GM23338 (cell line): ENCODE results near the gene EIF4E. TPM values are rescaled to one million over a fixed set of nuclear protein-coding genes. Genes with fewer than 3 reads are reported as not detected.

Experiments used
- ATAC-seq: fragments of 200-7000 bp; cut with Tn5 transposase; 3 replicates; pipeline ENCODE4 v1.9.1; 2020
- DNase-seq: peaks from one replicate; pipeline ENCODE4 v3.0.0-alpha.2; 2015; ENCODE audit warnings: low spot score
- H2AFZ ChIP-seq: fragments of 200-600 bp; sonication (generic); 2 replicates; pipeline ENCODE4 v1.8.0; 2016; ENCODE audit warnings: antibody characterized with exemption, mild to moderate bottlenecking, moderate library complexity
- H3F3A ChIP-seq: fragments of 200-600 bp; sonication (generic); replicated peaks from 2 replicates; pipeline ENCODE4 v1.8.0; 2017; ENCODE audit warnings: antibody characterized with exemption, mixed run types, low read depth
- H3K27ac ChIP-seq: fragments of 200-600 bp; sonication (generic); 2 replicates; pipeline ENCODE4 v1.6.1; 2016; ENCODE audit warnings: low read depth
- H3K27me3 ChIP-seq: fragments of 200-600 bp; sonication (generic); 2 replicates; pipeline ENCODE4 v1.8.0; 2016; ENCODE audit warnings: mild to moderate bottlenecking, mixed run types, moderate library complexity; ENCODE audit not compliant: insufficient read depth
- H3K36me3 ChIP-seq: fragments of 200-600 bp; sonication (generic); 2 replicates; pipeline ENCODE4 v1.8.0; 2016; ENCODE audit warnings: mild to moderate bottlenecking; ENCODE audit not compliant: insufficient read depth
- H3K4me1 ChIP-seq: fragments of 200-600 bp; sonication (generic); 2 replicates; pipeline ENCODE4 v1.8.0; 2016; ENCODE audit warnings: mild to moderate bottlenecking, moderate library complexity; ENCODE audit not compliant: insufficient read depth
- H3K4me2 ChIP-seq: fragments of 200-600 bp; sonication (generic); 2 replicates; pipeline ENCODE4 v1.7.1; 2017; ENCODE audit warnings: mixed run types
- H3K4me3 ChIP-seq: fragments of 200-600 bp; sonication (generic); 2 replicates; pipeline ENCODE4 v1.6.1; 2016; ENCODE audit warnings: mixed run types
- H3K79me2 ChIP-seq: fragments of 200-600 bp; sonication (generic); replicated peaks from 2 replicates; pipeline ENCODE4 v1.8.0; 2017; ENCODE audit warnings: mild to moderate bottlenecking; ENCODE audit not compliant: insufficient read depth
- H3K9me2 ChIP-seq: fragments of 200-600 bp; sonication (generic); 2 replicates; pipeline ENCODE4 v1.8.0; 2017; ENCODE audit not compliant: insufficient read depth
- H4K20me1 ChIP-seq: fragments of 200-600 bp; sonication (generic); replicated peaks from 2 replicates; pipeline ENCODE4 v1.8.0; 2017; ENCODE audit warnings: mild to moderate bottlenecking; ENCODE audit not compliant: insufficient read depth
- H3K27ac Mint-ChIP-seq: 2 replicates; pipeline ENCODE4 v1.8.0; 2020; ENCODE audit warnings: inconsistent platforms, mild to moderate bottlenecking, moderate library complexity, mixed read lengths
- H3K27me3 Mint-ChIP-seq: 3 replicates; pipeline ENCODE4 v1.8.0; 2022; ENCODE audit warnings: low read depth, mild to moderate bottlenecking, moderate library complexity, mixed read lengths, inconsistent platforms; ENCODE audit not compliant: insufficient read depth, poor library complexity
- H3K36me3 Mint-ChIP-seq: 3 replicates; pipeline ENCODE4 v1.8.0; 2021; ENCODE audit warnings: low read depth, mild to moderate bottlenecking, inconsistent platforms, moderate library complexity, mixed read lengths
- H3K4me1 Mint-ChIP-seq: 3 replicates; pipeline ENCODE4 v1.8.0; 2020; ENCODE audit warnings: mild to moderate bottlenecking, inconsistent platforms, mixed read lengths
- H3K4me3 Mint-ChIP-seq: 3 replicates; pipeline ENCODE4 v1.8.0; 2021; ENCODE audit warnings: moderate library complexity, mild to moderate bottlenecking, inconsistent platforms, mixed read lengths
- H3K9me3 Mint-ChIP-seq: 3 replicates; pipeline ENCODE4 v1.8.0; 2020; ENCODE audit warnings: moderate library complexity, mild to moderate bottlenecking, inconsistent platforms, mixed read lengths
- CREB1 ChIP-seq: fragments of 250-450 bp; sonication (Bioruptor Pico); IDR thresholded peaks from 2 replicates; pipeline ENCODE4 v1.5.0; 2020; ENCODE audit warnings: low read depth, mild to moderate bottlenecking, moderate library complexity
- CTCF ChIP-seq, 2 experiments: fragments of 200-600 bp in 1 of 2; sonication (generic) in 1 of 2; conservative IDR thresholded peaks; 2 replicates each; pipeline versions ENCODE4 v1.5.1 to v1.6.1; 2016 to 2017; ENCODE audit warnings: antibody characterized with exemption in 2 of 2, low read depth in 2 of 2, mild to moderate bottlenecking in 2 of 2, moderate library complexity in 1 of 2
- EZH2 ChIP-seq: fragments of 200-600 bp; sonication (generic); IDR thresholded peaks from one replicate; pipeline ENCODE4 v1.8.0; 2017; ENCODE audit warnings: antibody characterized with exemption, mild to moderate bottlenecking, low read depth; ENCODE audit not compliant: unreplicated experiment
- EZH2phosphoT487 ChIP-seq: fragments of 200-600 bp; sonication (generic); IDR thresholded peaks from one replicate; pipeline ENCODE4 v1.8.1; 2018; ENCODE audit warnings: antibody characterized with exemption; ENCODE audit not compliant: unreplicated experiment
- JUNB ChIP-seq: IDR thresholded peaks from one replicate; pipeline ENCODE4 v1.6.1; 2016; ENCODE audit warnings: antibody characterized with exemption; ENCODE audit not compliant: unreplicated experiment
- NANOG ChIP-seq: IDR thresholded peaks from 2 replicates; pipeline ENCODE4 v1.6.1; 2016; ENCODE audit warnings: antibody characterized with exemption, borderline replicate concordance
- POLR2AphosphoS5 ChIP-seq: IDR thresholded peaks from 2 replicates; pipeline ENCODE4 v1.6.1; 2016; ENCODE audit warnings: antibody characterized with exemption, low read depth
- STAT1 ChIP-seq: IDR thresholded peaks from one replicate; pipeline ENCODE4 v1.6.1; 2016; ENCODE audit warnings: antibody characterized with exemption; ENCODE audit not compliant: unreplicated experiment
- ZNF114 ChIP-seq: fragments of 250-450 bp; sonication (Bioruptor Pico); IDR thresholded peaks from 2 replicates; pipeline ENCODE4 v1.5.0; 2020; ENCODE audit warnings: mild to moderate bottlenecking, moderate library complexity
- ZNF331 ChIP-seq: fragments of 250-450 bp; sonication (Bioruptor Pico); IDR thresholded peaks from 2 replicates; pipeline ENCODE4 v1.5.0; 2020; ENCODE audit warnings: low read depth, mild to moderate bottlenecking, moderate library complexity
- polyA plus RNA-seq: library from polyadenylated mRNA; unstranded; fragments of >200 nt; fragmentation: Nextera tagmentation; extraction: Ambion mirVana; gene quantifications from 2 replicates; pipeline ENCODE4 v1.2.1, GENCODE V29; 2016
- total RNA-seq: library from RNA; depleted of rRNA; stranded (reverse); fragments of >200 nt; shearing (Covaris generic); gene quantifications from 2 replicates; pipeline ENCODE4 v1.2.3, GENCODE V29; 2014
- TF ChIP-seq, protein P1 (sequence below): IDR thresholded peaks from 2 replicates; pipeline ENCODE4 v1.6.1; 2016; ENCODE audit warnings: antibody characterized with exemption
- TF ChIP-seq, protein P2 (sequence below): IDR thresholded peaks from one replicate; pipeline ENCODE4 v1.6.1; 2018; ENCODE audit warnings: antibody characterized with exemption; ENCODE audit not compliant: unreplicated experiment
- TF ChIP-seq, protein P3 (sequence below): fragments of 250-450 bp; sonication (Bioruptor Pico); IDR thresholded peaks from 2 replicates; pipeline ENCODE4 v1.5.0; 2020; ENCODE audit warnings: mild to moderate bottlenecking, moderate library complexity

The EIF4E gene
- total and polyA plus RNA-seq, 2 experiments from 2014 or later: 113 to 351 TPM

- no peak for DNase-seq
- peaks cover 48% of the 10 kb centered on the region for H3K4me1 Mint-ChIP-seq
- Histone ChIP-seq H3K27ac (no peak overlapping the region), H3K36me3 (0 out of 2 replicates have a peak, but pooled peaks cover 7% of the 10 kb centered on the region), H3F3A (no peaks in the 10 kb centered on the region), H2AFZ (no peak overlapping the region), H4K20me1 (peaks cover 71% of the 10 kb centered on the region), H3K79me2 (peaks cover 100% of the 10 kb centered on the region), H3K4me3 (no peak overlapping the region), H3K9me2 (no peaks in the 10 kb centered on the region), H3K4me2 (0 out of 2 replicates have a peak overlapping the region, but pooled peaks have one; percentile 12), H3K4me1 (peaks cover 40% of the 10 kb centered on the region), H3K27me3 (no peaks in the 10 kb centered on the region)
- H3K36me3 Mint-ChIP-seq: peaks cover 26% of the 10 kb centered on the region
- peak; percentile 39; the same call in 2 of the 3 replicates for ATAC-seq
- H3K27ac Mint-ChIP-seq: no peak overlapping the region
- peaks cover 3% of the 10 kb centered on the region for H3K27me3 Mint-ChIP-seq
- TF ChIP-seq NANOG (no peak), CREB1 (CRISPR knock-in tag) (no peak), ZNF331 (CRISPR knock-in tag) (no peak), EZH2phosphoT487 (no peak), JUNB (no peak), CTCF (conservative IDR thresholded peaks at IDR 0.05; ENCODE audit: low read depth in 2 of 2) (no peak), STAT1 (no peak), ZNF114 (no peak), POLR2AphosphoS5 (no peak), EZH2 (no peak)
- TF ChIP-seq, protein P1, sequence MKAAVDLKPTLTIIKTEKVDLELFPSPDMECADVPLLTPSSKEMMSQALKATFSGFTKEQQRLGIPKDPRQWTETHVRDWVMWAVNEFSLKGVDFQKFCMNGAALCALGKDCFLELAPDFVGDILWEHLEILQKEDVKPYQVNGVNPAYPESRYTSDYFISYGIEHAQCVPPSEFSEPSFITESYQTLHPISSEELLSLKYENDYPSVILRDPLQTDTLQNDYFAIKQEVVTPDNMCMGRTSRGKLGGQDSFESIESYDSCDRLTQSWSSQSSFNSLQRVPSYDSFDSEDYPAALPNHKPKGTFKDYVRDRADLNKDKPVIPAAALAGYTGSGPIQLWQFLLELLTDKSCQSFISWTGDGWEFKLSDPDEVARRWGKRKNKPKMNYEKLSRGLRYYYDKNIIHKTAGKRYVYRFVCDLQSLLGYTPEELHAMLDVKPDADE: no peak
- TF ChIP-seq, protein P2, sequence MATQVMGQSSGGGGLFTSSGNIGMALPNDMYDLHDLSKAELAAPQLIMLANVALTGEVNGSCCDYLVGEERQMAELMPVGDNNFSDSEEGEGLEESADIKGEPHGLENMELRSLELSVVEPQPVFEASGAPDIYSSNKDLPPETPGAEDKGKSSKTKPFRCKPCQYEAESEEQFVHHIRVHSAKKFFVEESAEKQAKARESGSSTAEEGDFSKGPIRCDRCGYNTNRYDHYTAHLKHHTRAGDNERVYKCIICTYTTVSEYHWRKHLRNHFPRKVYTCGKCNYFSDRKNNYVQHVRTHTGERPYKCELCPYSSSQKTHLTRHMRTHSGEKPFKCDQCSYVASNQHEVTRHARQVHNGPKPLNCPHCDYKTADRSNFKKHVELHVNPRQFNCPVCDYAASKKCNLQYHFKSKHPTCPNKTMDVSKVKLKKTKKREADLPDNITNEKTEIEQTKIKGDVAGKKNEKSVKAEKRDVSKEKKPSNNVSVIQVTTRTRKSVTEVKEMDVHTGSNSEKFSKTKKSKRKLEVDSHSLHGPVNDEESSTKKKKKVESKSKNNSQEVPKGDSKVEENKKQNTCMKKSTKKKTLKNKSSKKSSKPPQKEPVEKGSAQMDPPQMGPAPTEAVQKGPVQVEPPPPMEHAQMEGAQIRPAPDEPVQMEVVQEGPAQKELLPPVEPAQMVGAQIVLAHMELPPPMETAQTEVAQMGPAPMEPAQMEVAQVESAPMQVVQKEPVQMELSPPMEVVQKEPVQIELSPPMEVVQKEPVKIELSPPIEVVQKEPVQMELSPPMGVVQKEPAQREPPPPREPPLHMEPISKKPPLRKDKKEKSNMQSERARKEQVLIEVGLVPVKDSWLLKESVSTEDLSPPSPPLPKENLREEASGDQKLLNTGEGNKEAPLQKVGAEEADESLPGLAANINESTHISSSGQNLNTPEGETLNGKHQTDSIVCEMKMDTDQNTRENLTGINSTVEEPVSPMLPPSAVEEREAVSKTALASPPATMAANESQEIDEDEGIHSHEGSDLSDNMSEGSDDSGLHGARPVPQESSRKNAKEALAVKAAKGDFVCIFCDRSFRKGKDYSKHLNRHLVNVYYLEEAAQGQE: no peak
- TF ChIP-seq, protein P3, sequence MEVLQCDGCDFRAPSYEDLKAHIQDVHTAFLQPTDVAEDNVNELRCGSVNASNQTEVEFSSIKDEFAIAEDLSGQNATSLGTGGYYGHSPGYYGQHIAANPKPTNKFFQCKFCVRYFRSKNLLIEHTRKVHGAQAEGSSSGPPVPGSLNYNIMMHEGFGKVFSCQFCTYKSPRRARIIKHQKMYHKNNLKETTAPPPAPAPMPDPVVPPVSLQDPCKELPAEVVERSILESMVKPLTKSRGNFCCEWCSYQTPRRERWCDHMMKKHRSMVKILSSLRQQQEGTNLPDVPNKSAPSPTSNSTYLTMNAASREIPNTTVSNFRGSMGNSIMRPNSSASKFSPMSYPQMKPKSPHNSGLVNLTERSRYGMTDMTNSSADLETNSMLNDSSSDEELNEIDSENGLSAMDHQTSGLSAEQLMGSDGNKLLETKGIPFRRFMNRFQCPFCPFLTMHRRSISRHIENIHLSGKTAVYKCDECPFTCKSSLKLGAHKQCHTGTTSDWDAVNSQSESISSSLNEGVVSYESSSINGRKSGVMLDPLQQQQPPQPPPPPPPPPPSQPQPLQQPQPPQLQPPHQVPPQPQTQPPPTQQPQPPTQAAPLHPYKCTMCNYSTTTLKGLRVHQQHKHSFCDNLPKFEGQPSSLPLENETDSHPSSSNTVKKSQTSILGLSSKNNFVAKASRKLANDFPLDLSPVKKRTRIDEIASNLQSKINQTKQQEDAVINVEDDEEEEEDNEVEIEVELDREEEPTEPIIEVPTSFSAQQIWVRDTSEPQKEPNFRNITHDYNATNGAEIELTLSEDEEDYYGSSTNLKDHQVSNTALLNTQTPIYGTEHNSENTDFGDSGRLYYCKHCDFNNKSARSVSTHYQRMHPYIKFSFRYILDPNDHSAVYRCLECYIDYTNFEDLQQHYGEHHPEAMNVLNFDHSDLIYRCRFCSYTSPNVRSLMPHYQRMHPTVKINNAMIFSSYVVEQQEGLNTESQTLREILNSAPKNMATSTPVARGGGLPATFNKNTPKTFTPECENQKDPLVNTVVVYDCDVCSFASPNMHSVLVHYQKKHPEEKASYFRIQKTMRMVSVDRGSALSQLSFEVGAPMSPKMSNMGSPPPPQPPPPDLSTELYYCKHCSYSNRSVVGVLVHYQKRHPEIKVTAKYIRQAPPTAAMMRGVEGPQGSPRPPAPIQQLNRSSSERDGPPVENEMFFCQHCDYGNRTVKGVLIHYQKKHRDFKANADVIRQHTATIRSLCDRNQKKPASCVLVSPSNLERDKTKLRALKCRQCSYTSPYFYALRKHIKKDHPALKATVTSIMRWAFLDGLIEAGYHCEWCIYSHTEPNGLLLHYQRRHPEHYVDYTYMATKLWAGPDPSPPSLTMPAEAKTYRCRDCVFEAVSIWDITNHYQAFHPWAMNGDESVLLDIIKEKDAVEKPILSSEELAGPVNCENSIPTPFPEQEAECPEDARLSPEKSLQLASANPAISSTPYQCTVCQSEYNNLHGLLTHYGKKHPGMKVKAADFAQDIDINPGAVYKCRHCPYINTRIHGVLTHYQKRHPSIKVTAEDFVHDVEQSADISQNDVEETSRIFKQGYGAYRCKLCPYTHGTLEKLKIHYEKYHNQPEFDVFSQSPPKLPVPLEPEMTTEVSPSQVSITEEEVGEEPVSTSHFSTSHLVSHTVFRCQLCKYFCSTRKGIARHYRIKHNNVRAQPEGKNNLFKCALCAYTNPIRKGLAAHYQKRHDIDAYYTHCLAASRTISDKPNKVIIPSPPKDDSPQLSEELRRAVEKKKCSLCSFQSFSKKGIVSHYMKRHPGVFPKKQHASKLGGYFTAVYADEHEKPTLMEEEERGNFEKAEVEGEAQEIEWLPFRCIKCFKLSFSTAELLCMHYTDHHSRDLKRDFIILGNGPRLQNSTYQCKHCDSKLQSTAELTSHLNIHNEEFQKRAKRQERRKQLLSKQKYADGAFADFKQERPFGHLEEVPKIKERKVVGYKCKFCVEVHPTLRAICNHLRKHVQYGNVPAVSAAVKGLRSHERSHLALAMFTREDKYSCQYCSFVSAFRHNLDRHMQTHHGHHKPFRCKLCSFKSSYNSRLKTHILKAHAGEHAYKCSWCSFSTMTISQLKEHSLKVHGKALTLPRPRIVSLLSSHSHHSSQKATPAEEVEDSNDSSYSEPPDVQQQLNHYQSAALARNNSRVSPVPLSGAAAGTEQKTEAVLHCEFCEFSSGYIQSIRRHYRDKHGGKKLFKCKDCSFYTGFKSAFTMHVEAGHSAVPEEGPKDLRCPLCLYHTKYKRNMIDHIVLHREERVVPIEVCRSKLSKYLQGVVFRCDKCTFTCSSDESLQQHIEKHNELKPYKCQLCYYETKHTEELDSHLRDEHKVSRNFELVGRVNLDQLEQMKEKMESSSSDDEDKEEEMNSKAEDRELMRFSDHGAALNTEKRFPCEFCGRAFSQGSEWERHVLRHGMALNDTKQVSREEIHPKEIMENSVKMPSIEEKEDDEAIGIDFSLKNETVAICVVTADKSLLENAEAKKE: no peak
- H3K9me3 Mint-ChIP-seq: no peaks in the 10 kb centered on the region
- no peak overlapping the region for H3K4me3 Mint-ChIP-seq
Observed at GRCh38 chr4:98905297-98905696, 23.6 kb downstream of the EIF4E start.
